IMR-90 (cell line): ENCODE data around the gene IL18RAP.

ENCODE experiments used
- BHLHE40 ChIP-seq: fragments of 150-350 bp; IDR thresholded peaks from 2 replicates; pipeline ENCODE4 v1.6.1; 2016; ENCODE audit warnings: mild to moderate bottlenecking, low read depth, low read length
- FOS ChIP-seq: fragments of 150-350 bp; IDR thresholded peaks from 2 replicates; pipeline ENCODE4 v1.6.1; 2016; ENCODE audit warnings: low read depth, low read length
- MAFK ChIP-seq: IDR thresholded peaks from 2 replicates; pipeline ENCODE4 v1.6.1; 2012; ENCODE audit warnings: low read depth, low read length, improper control_type of control experiment
- MAZ ChIP-seq: IDR thresholded peaks from 2 replicates; pipeline ENCODE4 v1.6.1; 2012; ENCODE audit warnings: low read depth, mild to moderate bottlenecking, low read length, improper control_type of control experiment, moderate library complexity, borderline replicate concordance
- NFE2L2 ChIP-seq: fragments of 150-350 bp; IDR thresholded peaks from 2 replicates; pipeline ENCODE4 v1.6.1; 2016; ENCODE audit warnings: low read depth, mild to moderate bottlenecking, low read length
- POLR2A ChIP-seq: IDR thresholded peaks from 2 replicates; pipeline ENCODE4 v1.6.1; 2012; ENCODE audit warnings: mild to moderate bottlenecking, low read depth, low read length
- RAD21 ChIP-seq: IDR thresholded peaks from 2 replicates; pipeline ENCODE4 v1.6.1; 2012; ENCODE audit warnings: low read length, improper control_type of control experiment
- RCOR1 ChIP-seq: IDR thresholded peaks from 2 replicates; pipeline ENCODE4 v1.6.1; 2012; ENCODE audit warnings: mild to moderate bottlenecking, low read length, improper control_type of control experiment; ENCODE audit not compliant: insufficient replicate concordance
- TF ChIP-seq, protein P1 (sequence below): conservative IDR thresholded peaks from 2 replicates; pipeline ENCODE4 v1.5.1; 2012; ENCODE audit warnings: mild to moderate bottlenecking, low read depth, low read length, improper control_type of control experiment
- TF ChIP-seq, protein P2 (sequence below): fragments of 150-350 bp; IDR thresholded peaks from 2 replicates; pipeline ENCODE4 v1.6.1; 2016; ENCODE audit warnings: low read depth, mild to moderate bottlenecking, low read length, moderate library complexity, borderline replicate concordance

DNA sequence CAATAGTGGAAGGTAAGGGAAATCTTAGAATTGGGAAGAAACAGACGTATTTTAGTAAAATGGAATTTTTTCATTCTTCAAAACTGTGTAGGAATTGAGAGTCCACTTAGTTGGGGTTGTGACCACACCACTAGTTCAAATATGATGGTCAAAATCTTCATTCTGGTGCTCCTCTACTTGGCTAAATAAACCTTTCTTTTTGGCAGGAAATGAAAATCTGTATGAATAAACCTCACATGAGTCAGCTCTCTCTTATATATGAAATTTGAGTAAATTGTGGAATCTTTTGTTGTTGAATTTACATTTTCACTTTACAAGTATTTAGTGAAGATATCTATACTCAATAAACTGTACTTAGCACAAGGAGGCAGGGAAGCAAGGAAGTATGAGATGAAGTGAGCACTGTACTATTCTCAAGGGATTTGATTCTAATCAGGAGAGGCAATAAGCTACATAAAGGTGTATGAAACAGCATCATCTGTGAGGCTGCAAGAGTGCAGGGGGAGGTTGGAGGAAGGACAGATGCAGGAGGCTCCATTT is 46.8 kb upstream of the IL18RAP start:
- TF ChIP-seq MAFK (no peak), POLR2A (no peak), FOS (no peak), RCOR1 (no peak), BHLHE40 (no peak), NFE2L2 (no peak), RAD21 (no peak), MAZ (no peak)
- TF ChIP-seq, protein P1, sequence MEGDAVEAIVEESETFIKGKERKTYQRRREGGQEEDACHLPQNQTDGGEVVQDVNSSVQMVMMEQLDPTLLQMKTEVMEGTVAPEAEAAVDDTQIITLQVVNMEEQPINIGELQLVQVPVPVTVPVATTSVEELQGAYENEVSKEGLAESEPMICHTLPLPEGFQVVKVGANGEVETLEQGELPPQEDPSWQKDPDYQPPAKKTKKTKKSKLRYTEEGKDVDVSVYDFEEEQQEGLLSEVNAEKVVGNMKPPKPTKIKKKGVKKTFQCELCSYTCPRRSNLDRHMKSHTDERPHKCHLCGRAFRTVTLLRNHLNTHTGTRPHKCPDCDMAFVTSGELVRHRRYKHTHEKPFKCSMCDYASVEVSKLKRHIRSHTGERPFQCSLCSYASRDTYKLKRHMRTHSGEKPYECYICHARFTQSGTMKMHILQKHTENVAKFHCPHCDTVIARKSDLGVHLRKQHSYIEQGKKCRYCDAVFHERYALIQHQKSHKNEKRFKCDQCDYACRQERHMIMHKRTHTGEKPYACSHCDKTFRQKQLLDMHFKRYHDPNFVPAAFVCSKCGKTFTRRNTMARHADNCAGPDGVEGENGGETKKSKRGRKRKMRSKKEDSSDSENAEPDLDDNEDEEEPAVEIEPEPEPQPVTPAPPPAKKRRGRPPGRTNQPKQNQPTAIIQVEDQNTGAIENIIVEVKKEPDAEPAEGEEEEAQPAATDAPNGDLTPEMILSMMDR = no peak
- TF ChIP-seq, protein P2, sequence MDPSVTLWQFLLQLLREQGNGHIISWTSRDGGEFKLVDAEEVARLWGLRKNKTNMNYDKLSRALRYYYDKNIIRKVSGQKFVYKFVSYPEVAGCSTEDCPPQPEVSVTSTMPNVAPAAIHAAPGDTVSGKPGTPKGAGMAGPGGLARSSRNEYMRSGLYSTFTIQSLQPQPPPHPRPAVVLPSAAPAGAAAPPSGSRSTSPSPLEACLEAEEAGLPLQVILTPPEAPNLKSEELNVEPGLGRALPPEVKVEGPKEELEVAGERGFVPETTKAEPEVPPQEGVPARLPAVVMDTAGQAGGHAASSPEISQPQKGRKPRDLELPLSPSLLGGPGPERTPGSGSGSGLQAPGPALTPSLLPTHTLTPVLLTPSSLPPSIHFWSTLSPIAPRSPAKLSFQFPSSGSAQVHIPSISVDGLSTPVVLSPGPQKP = no peak
